GM10847 (cell line): ENCODE results near the gene ITGA4.

Experiments
- POLR2A ChIP-seq: IDR thresholded peaks from 2 replicates; pipeline ENCODE4 v1.6.1; 2011; ENCODE audit not compliant: insufficient read length; ENCODE audit errors: extremely low read depth

ITGA4 gene

DNA sequence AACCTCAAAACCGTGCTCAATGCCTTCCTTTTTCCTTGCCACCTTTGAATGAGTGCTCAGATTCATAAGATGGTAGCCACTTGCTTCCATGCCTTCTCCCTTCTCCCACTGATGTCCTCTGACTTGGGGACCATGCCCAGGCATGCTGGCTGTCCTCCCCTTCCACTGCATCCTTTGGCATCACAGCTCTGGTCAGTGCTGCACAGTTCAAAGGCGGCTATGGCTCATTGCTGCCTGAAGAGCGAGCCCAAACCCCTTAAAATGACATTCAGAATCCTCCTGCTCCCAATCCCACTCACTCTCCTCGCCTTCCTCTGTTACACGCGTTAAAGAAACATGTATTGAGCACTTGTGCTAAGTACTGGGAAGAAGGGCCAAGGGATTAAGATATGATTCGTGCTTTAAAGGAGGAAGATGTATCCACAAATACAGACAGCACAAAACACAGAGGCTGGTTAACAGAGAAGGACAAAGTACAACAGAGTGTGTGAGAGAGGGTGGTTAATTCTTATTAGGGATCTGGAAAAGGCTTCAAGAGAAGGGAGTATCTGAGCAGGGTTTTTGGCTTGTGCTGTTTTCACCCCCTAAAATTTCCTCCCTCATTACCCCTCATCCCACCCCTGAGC is 118.0 kb downstream of the ITGA4 start:
- no peak for TF ChIP-seq POLR2A

- no peak for TF ChIP-seq POLR2A
Observed at GRCh38 chr2:181575650-181576025, 118.5 kb downstream of the ITGA4 start.

GRCh38 chr2:181576431-181576830 is 119.2 kb downstream of the ITGA4 start:
- no peak for TF ChIP-seq POLR2A

- TF ChIP-seq POLR2A: no peak
Observed at GRCh38 chr2:181578829-181579228, 121.6 kb downstream of the ITGA4 start.

DNA sequence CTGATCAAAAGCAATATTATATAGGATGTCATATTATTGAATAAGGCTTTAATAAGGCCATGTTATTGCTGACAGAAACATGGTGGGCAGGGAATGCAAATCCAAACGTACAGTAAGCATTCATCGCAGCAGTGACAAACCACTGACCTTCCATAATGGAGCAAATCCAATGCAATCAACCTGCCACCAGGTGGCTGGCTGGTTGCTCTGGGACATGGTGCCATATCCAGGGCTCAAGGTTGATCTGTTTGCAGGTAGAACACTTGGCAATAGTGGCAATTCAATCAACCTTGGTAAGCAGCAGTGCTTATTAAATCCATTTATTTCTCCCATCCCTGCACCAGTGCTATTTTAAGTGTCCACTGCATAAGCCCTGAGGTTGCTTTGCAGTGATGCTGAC is 124.3 kb downstream of the ITGA4 start:
- no peak for TF ChIP-seq POLR2A

DNA sequence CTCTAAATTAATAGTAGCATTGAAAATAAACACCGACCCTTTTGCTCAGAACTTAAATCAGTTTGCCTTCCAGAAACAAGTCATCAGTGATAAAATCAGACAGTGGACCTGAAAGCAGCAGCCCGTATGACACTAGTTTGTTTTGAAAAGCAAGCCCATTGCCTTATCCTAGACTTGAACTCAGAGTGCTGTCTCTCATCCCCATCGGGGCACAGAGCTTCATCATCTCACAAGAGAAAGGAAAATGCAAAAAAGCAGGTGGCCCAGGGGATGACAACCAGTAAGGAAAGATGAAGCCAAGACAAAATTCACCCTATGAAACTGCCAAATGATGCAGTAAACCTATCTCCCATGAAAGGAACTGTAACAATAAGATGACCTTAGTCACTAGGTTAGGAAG is 128.5 kb downstream of the ITGA4 start:
- TF ChIP-seq POLR2A: no peak
